ENCODE measurements around the gene USP21.

USP21 gene

GRCh38 chr1:161127649-161128048, 31.7 kb upstream of the USP21 start:
- TF ChIP-seq POLR2A (IDR thresholded peaks at IDR 0.05; ENCODE audit: low read depth, low read length) = no peak
- FAIRE-seq = no peak

GRCh38 chr1:161128591-161129420, 30.5 kb upstream of the USP21 start:
- DNase-seq (ENCODE audit: insufficient read length, low spot score) (no peak), FAIRE-seq (no peak)
- TF ChIP-seq POLR2A (IDR thresholded peaks at IDR 0.05; ENCODE audit: low read depth, low read length) = no peak

More at GRCh38 chr1:161127649-161128048, 31.7 kb upstream of the USP21 start:
- DNase-seq (ENCODE audit: insufficient read length, low spot score) = no peak

DNA sequence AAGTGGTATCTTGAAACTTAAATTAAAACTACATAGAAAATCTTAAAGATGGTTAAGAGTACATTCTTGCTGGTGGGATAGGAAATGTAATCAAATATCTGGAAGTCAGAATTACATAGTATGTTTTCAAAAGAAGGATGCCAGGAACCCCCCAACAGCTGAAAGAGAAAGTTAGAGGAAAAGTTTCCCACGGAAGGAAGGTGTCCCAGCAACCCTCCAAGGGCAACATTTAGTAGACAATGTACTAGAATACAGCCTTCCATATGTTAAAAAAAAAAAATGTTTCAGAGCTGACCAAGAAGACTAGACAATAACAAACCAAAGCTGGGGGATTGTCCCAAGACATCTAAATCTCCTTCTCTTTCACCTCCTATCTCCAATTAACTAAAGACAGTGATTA, 29.0 kb upstream of the USP21 start:
- no peak for DNase-seq (ENCODE audit: insufficient read length, low spot score)
- no peak for FAIRE-seq
- TF ChIP-seq POLR2A (IDR thresholded peaks at IDR 0.05; ENCODE audit: low read depth, low read length) = no peak

DNA sequence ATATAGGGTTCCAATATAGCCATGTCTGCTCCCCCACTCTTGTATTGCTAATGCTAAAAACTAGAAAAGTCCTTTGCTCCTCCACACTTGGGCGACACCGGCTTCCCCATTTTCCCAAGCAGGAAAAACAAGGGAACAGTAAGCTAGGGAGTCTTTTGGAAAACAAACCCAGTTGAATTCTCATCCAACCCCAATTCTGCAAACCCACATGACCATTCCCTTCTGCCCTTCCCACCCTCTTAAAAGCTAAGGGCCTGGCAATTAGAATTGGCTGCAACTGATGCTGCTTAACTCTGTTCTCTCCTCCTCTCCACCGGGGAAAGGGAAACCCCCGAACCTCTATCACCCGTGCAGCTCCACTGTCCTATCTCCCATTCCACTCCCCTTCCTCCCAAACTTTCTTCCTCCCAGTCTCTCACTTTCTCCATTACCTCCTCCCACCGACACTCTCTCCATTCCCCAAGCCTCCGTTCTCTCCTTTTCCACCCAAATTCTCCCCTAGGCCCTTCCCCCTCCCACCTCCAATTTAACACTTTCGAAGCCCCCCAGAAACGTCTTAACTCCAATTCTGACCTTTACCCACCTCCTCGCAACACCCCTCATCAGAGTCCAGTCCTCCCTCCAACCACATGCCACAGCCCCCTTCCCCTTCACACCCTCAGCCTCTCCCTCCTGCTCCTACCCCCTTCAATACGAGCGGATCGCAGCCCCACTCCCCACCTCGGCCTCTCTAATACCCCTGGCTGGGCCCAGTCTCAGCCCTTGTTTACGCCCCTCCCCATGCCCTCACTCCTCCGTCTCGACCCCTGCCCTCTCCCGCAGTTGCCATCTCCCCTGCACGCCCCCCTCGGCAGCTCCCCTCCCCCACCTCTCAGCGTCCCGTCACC, 27.5 kb upstream of the USP21 start:
- TF ChIP-seq POLR2A (IDR thresholded peaks at IDR 0.05; ENCODE audit: low read depth, low read length) = no peak
- FAIRE-seq (no peak), DNase-seq (ENCODE audit: insufficient read length, low spot score) (no peak)

DNA sequence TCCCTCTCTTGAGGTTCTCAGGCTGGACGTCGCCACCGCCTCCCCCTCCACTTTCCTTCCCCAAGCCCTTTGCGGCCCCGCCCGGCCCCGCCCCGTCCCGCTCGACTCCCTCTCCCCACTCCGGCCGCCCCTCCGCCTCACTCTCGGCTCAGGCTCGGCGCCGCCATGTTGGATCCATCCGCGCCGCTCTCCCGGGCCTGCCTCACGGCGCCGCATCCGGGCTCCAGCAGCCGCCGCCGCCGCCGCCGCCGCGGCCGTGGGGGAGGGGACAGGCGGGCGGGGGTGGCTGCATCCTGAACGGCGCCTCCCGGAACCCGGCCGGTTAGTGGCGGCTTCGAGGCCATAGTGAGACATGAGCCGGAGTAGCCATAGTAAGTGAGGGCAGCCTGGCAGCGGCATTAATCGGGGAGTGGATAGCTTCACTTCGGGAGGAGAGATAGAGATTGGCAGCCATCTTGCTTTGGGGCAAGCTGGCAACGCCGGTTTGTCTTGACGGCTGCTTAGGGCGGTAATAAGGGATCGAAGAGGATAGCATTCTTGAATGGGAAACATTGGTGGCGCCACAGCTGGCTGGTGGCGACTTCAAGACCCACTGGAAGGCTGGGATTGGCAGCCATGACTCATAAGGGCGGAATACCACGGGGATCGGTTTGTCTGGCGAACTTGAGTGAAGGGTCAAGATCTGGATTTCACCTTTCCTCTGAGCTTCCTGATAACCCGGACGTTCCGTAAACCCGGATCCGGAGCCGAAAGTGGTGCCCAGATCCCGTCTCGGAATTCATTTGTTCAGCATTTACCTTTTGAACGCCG, 26.7 kb upstream of the USP21 start, which contains the start of gene DEDD:
TSS of gene DEDD (minus strand) at position 258 of the 810 bp plus-strand sequence. CDS start 8,205 bp downstream, outside the sequence.
- DNase-seq (ENCODE audit: insufficient read length, low spot score) (peak; percentile 86), FAIRE-seq (peak; percentile 41)
- TF ChIP-seq POLR2A (IDR thresholded peaks at IDR 0.05; ENCODE audit: low read depth, low read length) = peak; percentile 68

- FAIRE-seq (no peak), DNase-seq (ENCODE audit: insufficient read length, low spot score) (no peak)
- TF ChIP-seq POLR2A (IDR thresholded peaks at IDR 0.05; ENCODE audit: low read depth, low read length) = no peak
Measured at GRCh38 chr1:161133220-161133740, 26.0 kb upstream of the USP21 start.

- TF ChIP-seq POLR2A (IDR thresholded peaks at IDR 0.05; ENCODE audit: low read depth, low read length) = no peak
- DNase-seq (ENCODE audit: insufficient read length, low spot score) (no peak), FAIRE-seq (no peak)
Measured at GRCh38 chr1:161137881-161138280, 21.4 kb upstream of the USP21 start.

DNA sequence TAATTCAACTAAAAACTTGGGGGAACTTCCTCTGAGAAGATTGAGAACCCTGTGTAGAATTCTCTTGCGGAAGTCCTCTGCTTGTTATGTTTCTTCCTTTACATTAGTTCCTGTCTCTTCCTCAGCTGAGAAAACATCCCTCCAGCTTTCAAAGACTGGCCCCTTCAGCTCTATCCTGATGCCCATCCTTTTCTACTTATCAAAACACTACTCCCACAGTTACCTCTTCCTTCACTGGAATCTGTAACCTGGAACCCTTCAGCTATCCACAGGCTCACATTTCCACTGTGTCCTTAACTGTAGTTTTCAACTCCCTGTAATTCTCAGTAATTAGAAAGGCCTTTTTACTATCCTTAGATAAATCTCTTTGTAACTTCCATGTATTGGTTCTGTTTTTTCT, 20.9 kb upstream of the USP21 start:
- FAIRE-seq (no peak), DNase-seq (ENCODE audit: insufficient read length, low spot score) (no peak)
- no peak for TF ChIP-seq POLR2A (IDR thresholded peaks at IDR 0.05; ENCODE audit: low read depth, low read length)

DNA sequence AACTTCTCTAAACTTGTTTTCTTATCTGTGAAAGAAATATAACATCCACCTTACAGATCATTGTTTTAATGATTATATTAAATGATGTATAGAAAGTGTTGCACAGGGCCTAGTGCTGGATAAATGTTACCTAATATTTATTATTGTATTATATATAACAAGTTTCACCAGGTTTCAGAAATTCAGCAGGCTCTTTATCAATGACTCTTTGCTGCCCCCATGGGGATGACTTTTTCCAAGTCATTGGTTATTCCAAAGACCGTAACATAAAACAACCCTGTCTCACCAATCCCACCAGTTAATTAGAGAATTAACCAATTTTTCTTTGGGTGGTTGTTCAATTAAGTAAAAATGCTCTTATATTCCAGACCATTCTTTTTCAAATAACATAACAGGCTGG, 19.5 kb upstream of the USP21 start:
- FAIRE-seq (no peak), DNase-seq (ENCODE audit: insufficient read length, low spot score) (no peak)
- TF ChIP-seq POLR2A (IDR thresholded peaks at IDR 0.05; ENCODE audit: low read depth, low read length) = no peak

- FAIRE-seq (no peak), DNase-seq (ENCODE audit: insufficient read length, low spot score) (no peak)
- no peak for TF ChIP-seq POLR2A (IDR thresholded peaks at IDR 0.05; ENCODE audit: low read depth, low read length)
Measured at GRCh38 chr1:161140755-161141400, 18.4 kb upstream of the USP21 start.

GRCh38 chr1:161145832-161146231, 13.5 kb upstream of the USP21 start:
- FAIRE-seq = no peak

DNA sequence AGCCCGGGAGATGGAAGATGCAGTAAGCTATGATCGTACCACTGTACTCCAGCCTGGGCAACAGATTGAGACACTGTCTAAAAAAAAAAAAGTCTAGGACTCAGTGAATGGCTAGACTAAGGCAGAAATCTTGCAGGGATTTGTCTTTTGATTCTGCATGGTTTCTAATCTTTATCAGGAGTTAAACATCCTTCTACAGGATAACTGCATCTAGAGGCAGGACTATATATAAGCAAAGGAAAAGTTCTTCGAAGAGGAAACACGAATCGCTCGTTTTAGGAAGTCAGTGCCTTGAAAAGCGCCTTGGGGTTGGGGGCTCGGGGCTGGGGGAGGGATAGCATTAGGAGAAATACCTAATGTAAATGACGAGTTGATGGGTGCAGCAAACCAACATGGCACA, 6.1 kb upstream of the USP21 start:
- TF ChIP-seq POLR2A (IDR thresholded peaks at IDR 0.05; ENCODE audit: low read depth, low read length) = no peak
- FAIRE-seq = no peak
- DNase-seq (ENCODE audit: insufficient read length, low spot score) = no peak

More at GRCh38 chr1:161145832-161146231, 13.5 kb upstream of the USP21 start:
- DNase-seq (ENCODE audit: insufficient read length, low spot score) = no peak
- no peak for TF ChIP-seq POLR2A (IDR thresholded peaks at IDR 0.05; ENCODE audit: low read depth, low read length)
